Kidney capillary endothelial cell (primary cell): ENCODE measurements around the gene MESD.

Source experiments
- DNase-seq: peaks from one replicate; pipeline ENCODE4 v3.0.0-alpha.2; 2018; ENCODE audit warnings: low spot score

The MESD gene

GRCh38 chr15:80989518-80990478 lies at the start of gene MESD:
Gene MESD, minus strand, starts transcription at chr15:80989819. Its CDS starts 28 bp downstream, at chr15:80989791.
- peak; percentile 94 for DNase-seq

DNA sequence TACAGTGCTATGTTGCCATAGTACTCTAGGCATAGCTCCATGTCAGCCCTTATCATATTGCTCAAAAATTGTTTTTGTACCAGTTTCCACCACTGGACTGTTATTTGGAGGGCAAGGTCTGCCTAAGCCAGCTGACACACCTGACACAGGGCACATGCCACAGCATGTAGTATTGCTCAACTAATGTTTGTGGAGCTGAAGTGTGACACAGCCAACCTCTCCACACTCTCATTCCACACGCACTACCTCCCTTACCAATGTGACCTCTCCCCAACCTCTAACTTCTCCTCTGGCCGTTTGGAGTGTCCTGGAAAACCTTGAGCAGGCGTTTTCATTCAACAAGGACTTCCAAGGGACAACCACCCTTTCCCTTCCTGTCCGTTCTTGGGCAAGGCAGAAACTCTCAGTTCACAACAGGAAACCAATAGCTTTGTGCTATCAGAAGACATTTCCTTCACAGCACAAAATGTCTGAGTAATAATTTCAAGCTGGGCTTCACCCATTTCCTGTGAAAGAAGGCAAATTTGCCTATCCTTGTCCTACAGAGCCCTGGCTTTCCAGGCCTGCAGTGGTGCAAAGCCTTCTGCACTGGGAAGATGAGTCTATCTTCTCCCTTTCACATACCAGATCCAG lies 49.5 kb upstream of the MESD start:
- peak; percentile 85 for DNase-seq

GRCh38 chr15:81037952-81038743 lies 48.5 kb upstream of the MESD start:
- DNase-seq, result no peak

DNA sequence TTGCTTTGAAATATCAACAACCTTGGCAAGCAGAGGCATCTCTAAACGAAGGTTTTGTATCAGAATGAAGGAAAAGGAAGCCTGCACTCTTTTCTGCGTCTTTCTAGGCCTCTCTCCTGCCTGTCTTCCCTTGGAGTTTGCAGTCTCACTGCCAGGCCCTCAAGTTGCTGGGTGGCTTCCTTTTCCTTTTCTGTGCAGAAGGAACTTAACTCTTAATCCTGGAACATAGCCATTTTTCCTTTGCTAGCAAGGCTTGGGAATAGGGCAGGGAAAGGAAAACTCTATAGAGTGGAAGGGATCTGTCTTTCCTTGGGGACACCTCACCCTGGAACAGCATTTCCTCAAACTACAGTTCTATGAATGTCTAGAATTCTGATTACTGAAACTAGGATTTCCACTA lies 43.9 kb upstream of the MESD start:
- no peak for DNase-seq

GRCh38 chr15:81032818-81033217 lies 43.2 kb upstream of the MESD start:
- no peak for DNase-seq

DNA sequence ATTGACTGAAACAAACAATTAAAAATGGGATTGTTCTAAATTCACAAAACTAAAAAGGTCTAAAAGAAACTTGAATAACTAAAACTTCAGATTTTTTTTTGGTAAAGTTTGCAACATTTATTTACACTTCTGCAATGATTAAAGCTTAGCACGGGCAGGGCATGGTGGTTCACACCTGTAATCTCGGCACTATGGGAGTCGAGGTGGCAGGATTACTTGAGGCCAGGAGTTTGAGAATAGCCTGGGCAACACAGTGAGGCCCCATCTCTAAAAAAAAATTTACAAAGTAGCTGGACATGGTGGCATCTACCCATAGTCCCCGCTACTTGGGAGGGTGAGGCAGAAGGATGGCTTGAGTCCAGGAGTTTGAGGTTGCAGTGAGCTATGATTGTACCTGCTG lies 42.7 kb upstream of the MESD start:
- DNase-seq, result no peak

DNA sequence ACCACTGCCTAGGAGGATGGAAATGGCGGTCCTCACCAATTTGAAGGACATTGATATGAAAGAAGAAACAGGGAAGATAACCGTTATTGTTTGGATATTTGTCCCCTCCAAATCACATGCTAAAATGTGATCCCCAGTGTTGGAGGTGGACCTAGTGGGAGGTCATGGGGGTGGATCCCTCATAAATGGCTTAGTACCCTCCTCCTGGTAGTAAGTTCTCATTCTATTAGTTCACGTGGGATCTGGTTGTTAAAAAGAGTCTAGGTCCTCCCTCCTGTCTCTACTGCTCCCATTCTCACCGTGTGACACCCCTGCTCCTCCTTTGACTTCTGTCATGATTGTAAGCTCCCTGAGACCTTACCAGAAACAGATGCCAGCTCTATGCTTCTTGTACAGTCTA lies 41.6 kb upstream of the MESD start:
- no peak for DNase-seq

DNA sequence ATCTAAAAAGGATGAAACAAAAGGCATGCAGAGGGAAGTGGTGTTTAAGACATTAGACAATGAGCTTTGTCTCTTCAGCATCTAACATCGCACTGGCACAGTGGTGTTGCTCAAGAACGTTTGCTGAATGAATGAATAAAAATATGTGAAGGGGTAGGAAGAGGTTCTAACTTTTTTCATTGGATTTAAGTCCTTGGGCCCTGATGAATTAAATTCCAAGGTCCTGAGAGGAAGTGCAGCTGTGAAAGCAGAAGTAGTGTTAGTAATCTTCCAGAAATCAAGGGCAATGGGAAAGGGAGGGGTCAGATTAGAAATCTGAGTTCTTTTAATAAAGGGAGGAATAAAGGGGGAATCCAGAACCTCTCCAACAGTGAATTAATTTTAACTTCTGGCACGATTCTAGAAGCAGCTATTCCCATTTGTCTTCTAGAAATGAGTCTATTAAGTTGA lies 40.7 kb upstream of the MESD start:
- DNase-seq, result no peak

DNA sequence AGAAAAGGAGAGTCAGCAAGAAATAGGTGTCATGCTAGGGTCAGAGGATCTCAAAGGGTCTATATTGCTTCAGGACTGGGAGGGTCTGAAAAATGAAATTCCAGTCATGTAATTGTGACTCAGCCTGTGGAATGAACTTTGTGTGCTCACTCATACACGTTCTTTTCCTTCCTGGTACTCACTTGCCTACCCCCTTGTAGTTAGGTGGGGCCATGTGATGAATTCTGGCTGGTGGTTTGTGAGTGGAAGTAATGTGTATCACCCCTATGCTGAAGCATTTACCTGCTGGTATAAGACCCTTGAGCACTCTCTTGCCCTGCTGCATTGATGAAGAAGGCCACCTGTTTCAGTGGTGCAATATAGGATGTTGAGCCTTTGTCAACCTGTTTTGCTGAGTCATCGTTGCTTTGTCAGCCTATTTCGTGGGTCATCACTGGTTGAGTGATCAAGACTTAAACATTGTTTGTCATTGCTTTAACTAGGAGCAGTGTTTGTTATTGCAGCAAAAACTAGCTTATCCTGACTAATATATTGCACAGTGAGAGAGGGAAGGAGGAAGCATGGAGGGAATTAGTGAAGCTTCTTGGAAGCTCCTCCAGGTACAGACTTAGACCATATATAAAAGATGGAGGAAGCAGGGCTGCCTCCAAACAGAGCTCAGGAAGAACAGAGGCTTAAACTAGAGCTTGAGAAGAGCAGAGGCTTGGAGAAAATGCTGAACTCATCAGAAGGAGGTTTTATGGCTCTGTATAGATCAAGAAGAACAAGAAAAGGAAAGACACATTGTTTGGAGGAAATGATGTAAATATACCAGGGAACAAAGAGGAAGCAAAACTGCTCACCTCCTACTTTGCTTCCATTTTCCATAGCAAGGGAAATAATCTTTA lies 40.0 kb upstream of the MESD start:
- peak; percentile 72 for DNase-seq

DNA sequence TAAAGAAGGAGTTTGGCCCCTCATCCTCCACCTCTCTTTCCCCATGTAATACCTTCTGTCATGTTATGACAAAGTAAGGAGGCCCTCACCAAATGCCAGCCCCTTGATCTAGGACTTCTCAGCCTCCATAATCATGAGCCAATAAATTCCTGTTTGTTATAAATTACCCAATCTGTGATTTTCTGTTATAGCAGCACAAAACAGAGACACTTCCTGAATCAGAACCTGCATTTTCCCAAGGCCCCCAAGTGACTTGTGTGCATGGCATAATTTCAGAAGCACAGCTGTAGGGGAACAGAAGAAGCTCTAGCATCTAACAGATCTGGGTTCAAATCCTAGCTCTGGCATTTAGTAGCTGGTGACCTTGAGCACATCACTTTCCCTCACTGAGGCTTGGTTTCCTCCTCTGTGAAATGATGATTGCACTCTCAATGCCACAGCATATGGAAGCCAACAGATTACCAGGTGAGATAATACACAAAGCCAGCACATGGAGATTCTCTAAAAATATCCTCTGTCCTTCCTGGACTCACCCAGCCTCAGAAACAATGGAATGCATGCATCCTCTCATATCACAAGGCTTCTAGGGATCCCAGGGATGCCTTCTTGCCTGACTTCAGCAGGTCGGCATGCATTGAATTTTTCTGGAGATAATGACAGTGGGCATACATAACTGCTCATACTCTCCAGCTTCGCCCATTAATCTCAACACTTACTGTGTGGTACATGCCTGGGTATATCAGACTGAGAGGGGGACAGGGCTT lies 37.4 kb upstream of the MESD start:
- DNase-seq, result no peak

GRCh38 chr15:81025721-81026370 lies 36.2 kb upstream of the MESD start:
- DNase-seq, result no peak

DNA sequence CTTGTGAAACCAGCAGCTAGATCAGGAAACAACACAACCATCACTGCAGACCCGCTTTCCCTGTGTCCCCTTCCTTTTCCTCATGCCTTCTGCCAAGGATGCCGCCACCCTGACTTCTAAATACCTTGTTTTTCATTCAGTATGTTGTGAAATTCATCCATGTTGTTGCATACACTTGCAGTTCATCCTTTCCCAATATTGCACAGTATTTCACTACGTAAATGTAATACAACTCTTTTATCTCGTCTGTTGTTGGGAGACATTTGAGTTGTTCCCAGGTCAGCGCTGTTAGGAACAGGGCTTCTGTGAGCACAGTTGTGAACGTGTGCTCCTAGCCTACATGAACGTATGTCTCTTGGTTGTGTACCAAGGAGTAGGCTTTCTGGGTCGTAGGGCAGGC lies 35.3 kb upstream of the MESD start:
- no peak for DNase-seq

GRCh38 chr15:81024265-81024872 lies 34.8 kb upstream of the MESD start:
- no peak for DNase-seq

- peak; percentile 97 for DNase-seq
Observed at GRCh38 chr15:81023483-81024264, 34.1 kb upstream of the MESD start.

- DNase-seq, result no peak
Observed at GRCh38 chr15:81021321-81021720, 31.7 kb upstream of the MESD start.

GRCh38 chr15:81018197-81018596 lies 28.6 kb upstream of the MESD start:
- DNase-seq, result no peak

DNA sequence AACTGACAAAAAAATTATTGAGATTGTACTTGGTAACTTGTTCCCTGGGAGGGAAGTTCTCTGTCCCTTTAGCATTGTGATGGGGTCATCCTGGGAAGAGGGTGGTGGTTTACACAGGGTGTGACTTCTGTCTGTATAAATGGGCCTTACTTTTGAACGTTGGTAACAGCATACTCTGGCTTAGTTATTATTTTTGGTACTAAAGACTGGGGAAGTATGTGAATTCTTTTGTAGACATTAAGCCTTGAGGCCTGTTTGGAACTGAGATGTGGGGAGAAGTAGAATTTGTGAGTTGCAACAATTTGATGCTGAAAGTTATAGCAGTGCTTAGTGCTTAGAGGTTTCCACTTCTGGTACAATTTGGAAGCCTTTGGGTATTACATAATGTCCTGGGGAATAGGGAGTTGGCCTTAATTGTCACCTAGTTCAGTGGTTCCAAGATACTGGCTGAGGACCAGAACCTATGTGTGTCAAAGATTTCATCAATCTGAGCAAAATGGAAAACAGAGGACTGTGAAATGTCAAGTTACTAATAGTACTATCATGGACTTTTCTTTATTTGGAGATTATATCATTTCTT lies 27.0 kb upstream of the MESD start:
- no peak for DNase-seq
